H1 (cell line): ENCODE results near the gene NRN1. TPM values are rescaled to one million over a fixed set of nuclear protein-coding genes. Genes with fewer than 3 reads are reported as not detected.

ENCODE experiments used
- CTCF ChIA-PET: fragments of 300-600 bp; sonication (Branson Sonifier 250); formaldehyde crosslinking; loops from one replicate; lab custom pipeline; 2021; ENCODE audit not compliant: partially characterized antibody; lab: Charles Lee
- POLR2A ChIA-PET: fragments of 300-600 bp; sonication (Branson Sonifier 250); formaldehyde crosslinking; loops from one replicate; lab custom pipeline; 2021; ENCODE audit warnings: inconsistent platforms; ENCODE audit not compliant: partially characterized antibody; lab: Charles Lee
- DNase-seq, 2 experiments: peaks; one replicate each; pipeline versions ENCODE4 v3.0.0 to v3.0.0-alpha.2; 2010 to 2022; ENCODE audit warnings: low spot score in 2 of 2, low read depth in 1 of 2, mixed read lengths in 1 of 2
- FAIRE-seq: peaks from 2 replicates; lab custom pipeline; 2011; peaks lifted over from hg19 to GRCh38; lab: Jason Lieb, UNC
- H2AFZ ChIP-seq: 2 replicates; pipeline ENCODE4 v1.8.1; 2012; ENCODE audit warnings: low read length, inconsistent platforms
- H2AK5ac ChIP-seq: 2 replicates; pipeline ENCODE4 v1.6.1; 2013; ENCODE audit warnings: low read depth, low read length
- H2BK120ac ChIP-seq: replicated peaks from 2 replicates; pipeline ENCODE3; 2013; ENCODE audit warnings: low read depth, low read length, inconsistent platforms
- H2BK12ac ChIP-seq: 2 replicates; pipeline ENCODE4 v1.6.1; 2013; ENCODE audit warnings: low read depth, low read length
- H2BK15ac ChIP-seq: 2 replicates; pipeline ENCODE4 v1.6.1; 2013; ENCODE audit warnings: low read length
- H2BK20ac ChIP-seq: 2 replicates; pipeline ENCODE4 v1.6.1; 2013; ENCODE audit warnings: low read length
- H2BK5ac ChIP-seq: 2 replicates; pipeline ENCODE4 v1.6.1; 2013; ENCODE audit warnings: low read depth, low read length
- H3K14ac ChIP-seq: 2 replicates; pipeline ENCODE4 v1.6.1; 2013; ENCODE audit warnings: inconsistent platforms; ENCODE audit not compliant: insufficient read length
- H3K18ac ChIP-seq: 2 replicates; pipeline ENCODE4 v1.6.1; 2013; ENCODE audit warnings: low read length; ENCODE audit errors: extremely low read depth
- H3K23ac ChIP-seq: 2 replicates; pipeline ENCODE4 v1.6.1; 2013; ENCODE audit warnings: inconsistent platforms; ENCODE audit not compliant: insufficient read length
- H3K23me2 ChIP-seq: 2 replicates; pipeline ENCODE4 v1.6.1; 2013; ENCODE audit warnings: low read depth, low read length
- H3K27ac ChIP-seq: 2 replicates; pipeline ENCODE4 v1.6.1; 2011; ENCODE audit warnings: low read depth, low read length, inconsistent platforms
- H3K27me3 ChIP-seq, 4 experiments: replicated peaks in 1 of 4; 1 replicate in 1 of 4; 2 replicates in 3 of 4; pipeline versions ENCODE4 v1.6.1 to v1.8.1; 2011 to 2013; ENCODE audit warnings: low read length in 3 of 4, mild to moderate bottlenecking in 3 of 4, inconsistent platforms in 2 of 4, mixed read lengths in 2 of 4, moderate library complexity in 1 of 4; ENCODE audit not compliant: control insufficient read depth in 3 of 4, insufficient read depth in 3 of 4; ENCODE audit errors: extremely low read depth in 1 of 4
- H3K36me3 ChIP-seq, 4 experiments: 2 replicates each; pipeline versions ENCODE4 v1.6.1 to v1.8.1; 2011 to 2013; ENCODE audit warnings: mild to moderate bottlenecking in 4 of 4, low read length in 3 of 4, moderate library complexity in 2 of 4, control low read depth in 1 of 4, inconsistent platforms in 1 of 4; ENCODE audit not compliant: insufficient read depth in 4 of 4, control insufficient read depth in 2 of 4
- H3K4ac ChIP-seq: replicated peaks from 2 replicates; pipeline ENCODE3; 2013; ENCODE audit warnings: low read length, low read depth, mixed read lengths, inconsistent platforms; ENCODE audit not compliant: insufficient read length
- H3K4me1 ChIP-seq, 4 experiments: replicated peaks in 1 of 4; 1 replicate in 1 of 4; 2 replicates in 3 of 4; pipeline versions ENCODE4 v1.6.1 to v1.8.1; 2011 to 2013; ENCODE audit warnings: low read length in 3 of 4, inconsistent platforms in 2 of 4, mixed read lengths in 1 of 4; ENCODE audit not compliant: insufficient read depth in 4 of 4, control insufficient read depth in 3 of 4
- H3K4me2 ChIP-seq, 2 experiments: 2 replicates each; pipeline versions ENCODE4 v1.6.1 to v1.8.1; 2011 to 2013; ENCODE audit warnings: low read depth in 2 of 2, low read length in 2 of 2, control low read depth in 1 of 2, inconsistent platforms in 1 of 2, mild to moderate bottlenecking in 1 of 2; ENCODE audit not compliant: insufficient read depth in 1 of 2
- H3K4me3 ChIP-seq, 4 experiments: fragments of 200-600, 300-600 bp in 1 of 4; sonication (generic), shearing (Covaris generic), sonication (Bioruptor Twin) in 1 of 4; 2 replicates each; pipeline versions ENCODE4 v1.5.1 to v1.8.1; 2011 to 2016; ENCODE audit warnings: low read length in 4 of 4, low read depth in 3 of 4, control low read depth in 2 of 4, inconsistent platforms in 2 of 4, mild to moderate bottlenecking in 2 of 4, mixed read lengths in 1 of 4, moderate library complexity in 1 of 4; ENCODE audit not compliant: insufficient read depth in 2 of 4; ENCODE audit errors: extremely low read depth in 1 of 4
- H3K56ac ChIP-seq: replicated peaks from 2 replicates; pipeline ENCODE3; 2013; ENCODE audit warnings: low read depth, mild to moderate bottlenecking, mixed read lengths, low read length, inconsistent platforms; ENCODE audit not compliant: insufficient read length
- H3K79me1 ChIP-seq: 2 replicates; pipeline ENCODE4 v1.6.1; 2013; ENCODE audit warnings: low read depth, low read length, control low read depth
- H3K79me2 ChIP-seq, 2 experiments: 2 replicates each; pipeline versions ENCODE4 v1.6.1 to v1.8.1; 2012 to 2013; ENCODE audit warnings: low read length in 2 of 2, mild to moderate bottlenecking in 2 of 2, inconsistent platforms in 1 of 2; ENCODE audit not compliant: insufficient read depth in 2 of 2, control insufficient read depth in 1 of 2
- H3K9ac ChIP-seq, 4 experiments: replicated peaks in 1 of 4; 1 replicate in 1 of 4; 2 replicates in 3 of 4; pipeline versions ENCODE4 v1.6.1 to v1.8.1; 2011 to 2013; ENCODE audit warnings: low read depth in 3 of 4, low read length in 3 of 4, control low read depth in 2 of 4, mild to moderate bottlenecking in 2 of 4, moderate library complexity in 2 of 4, inconsistent platforms in 1 of 4; ENCODE audit errors: extremely low read depth in 1 of 4
- H3K9me3 ChIP-seq, 2 experiments: 2 replicates each; pipeline versions ENCODE4 v1.6.1 to v1.8.1; 2012 to 2013; ENCODE audit warnings: mild to moderate bottlenecking in 2 of 2, moderate library complexity in 2 of 2, control low read depth in 1 of 2, inconsistent platforms in 1 of 2, low read depth in 1 of 2, low read length in 1 of 2, mixed read lengths in 1 of 2; ENCODE audit not compliant: insufficient read depth in 2 of 2
- H4K20me1 ChIP-seq, 2 experiments: replicated peaks in 1 of 2; 2 replicates each; pipeline versions ENCODE3 to v1.8.1; 2011 to 2013; ENCODE audit warnings: inconsistent platforms in 2 of 2, low read length in 2 of 2, mild to moderate bottlenecking in 1 of 2; ENCODE audit not compliant: insufficient read depth in 2 of 2, control insufficient read depth in 1 of 2
- H4K5ac ChIP-seq: 2 replicates; pipeline ENCODE4 v1.6.1; 2013; ENCODE audit warnings: low read length, low read depth, mixed read lengths, inconsistent platforms; ENCODE audit not compliant: insufficient read length
- H4K8ac ChIP-seq: 2 replicates; pipeline ENCODE4 v1.8.0; 2013; ENCODE audit warnings: mild to moderate bottlenecking, moderate library complexity, low read length, inconsistent platforms; ENCODE audit not compliant: insufficient read depth; ENCODE audit errors: extremely low read depth
- H4K91ac ChIP-seq: replicated peaks from 2 replicates; pipeline ENCODE3; 2013; ENCODE audit warnings: low read length, mixed read lengths, inconsistent platforms; ENCODE audit not compliant: insufficient read length
- BACH1 ChIP-seq: IDR thresholded peaks from 2 replicates; pipeline ENCODE4 v1.6.1; 2012; ENCODE audit warnings: low read length, improper control_type of control experiment
- CBX8 ChIP-seq: fragments of 300-800, 300-1000 bp; sonication (generic); IDR thresholded peaks from 2 replicates; pipeline ENCODE4 v1.7.1; 2016; ENCODE audit warnings: low read depth, low read length, borderline replicate concordance
- EZH2 ChIP-seq: fragments of 200-600 bp; sonication (generic); IDR thresholded peaks from 2 replicates; pipeline ENCODE4 v1.7.1; 2012; ENCODE audit warnings: low read depth, mild to moderate bottlenecking, moderate library complexity, low read length, inconsistent platforms; ENCODE audit not compliant: severe bottlenecking
- WGBS, 2 experiments: shearing (Covaris generic) in 1 of 2; methylation state at CpG; one replicate each; pipeline versions ENCODE4 v1.1.6 to v1.1.7; 2013 to 2015; ENCODE audit warnings: low lambda C conversion rate in 2 of 2, mixed read lengths in 2 of 2, inconsistent platforms in 1 of 2, low coverage in 1 of 2, missing lambda C conversion rate in 1 of 2; ENCODE audit not compliant: insufficient replicate concordance in 2 of 2, insufficient coverage in 1 of 2, insufficient read length in 1 of 2; ENCODE audit errors: extremely low coverage in 1 of 2, missing lambda C conversion rate in 1 of 2; 5-methylcytosine and 5-hydroxymethylcytosine counted together
- polyA plus RNA-seq, 7 experiments: library from polyadenylated mRNA; depleted of rRNA in 3 of 7; stranded (reverse) in 5 of 7; unstranded in 2 of 7; fragments of >200 nt in 5 of 7; fragments of 200-250 nt in 2 of 7; gene quantifications; 1 replicate in 5 of 7; 2 replicates in 1 of 7; 4 replicates in 1 of 7; pipeline versions ENCODE4 v1.2.1 to v1.2.3, GENCODE V29; 2011 to 2013; ENCODE audit warnings: missing spikeins in 2 of 7, mixed read lengths in 2 of 7
- total RNA-seq: library from RNA; stranded (reverse); fragmentation: NEBNext Ultra II Directional; extraction: Animal tissue kit (Norgen Biotek cat#: 25700); gene quantifications from 2 replicates; pipeline ENCODE4 v1.2.1, GENCODE V29; 2021

The NRN1 gene
- total and polyA plus RNA-seq, 2 of the 8 experiments (the other 6 are each of a cell fraction or from before 2014, with no cell fraction given) = 0.06 to 0.26 TPM

- H2BK120ac ChIP-seq = no peak overlapping the region
- H3K27ac ChIP-seq = no peak overlapping the region
- H3K36me3 ChIP-seq = no peaks in the 10 kb centered on the region
- no peak overlapping the region for H2BK12ac ChIP-seq
- no peaks in the 10 kb centered on the region for H3K79me1 ChIP-seq
- H3K9me3 ChIP-seq = no peaks in the 10 kb centered on the region
- H4K5ac ChIP-seq = no peak overlapping the region
- H3K14ac ChIP-seq = no peak overlapping the region
- no peak overlapping the region for H4K91ac ChIP-seq
- no peak overlapping the region for H2AFZ ChIP-seq
- H2BK20ac ChIP-seq = no peak overlapping the region
- H4K20me1 ChIP-seq = no peaks in the 10 kb centered on the region
- no peak overlapping the region for H3K18ac ChIP-seq
- FAIRE-seq (no peak), DNase-seq (no peak)
- 93% methylated on average over 3 of the region's 3 CpGs; no CpG with 5 or more reads in 1 of the 2 experiments for WGBS, 2 experiments
- H2BK5ac ChIP-seq = no peak overlapping the region
- no peak overlapping the region for H3K4me2 ChIP-seq
- H3K56ac ChIP-seq = no peak overlapping the region
- H4K8ac ChIP-seq = no peak overlapping the region
- H3K4me3 ChIP-seq = no peak overlapping the region
- no peaks in the 10 kb centered on the region for H3K23me2 ChIP-seq
- H3K9ac ChIP-seq = no peak overlapping the region
- ChIA-PET CTCF (no interaction called here), POLR2A (no interaction called here)
- no peaks in the 10 kb centered on the region for H3K79me2 ChIP-seq
- H3K27me3 ChIP-seq = no peaks in the 10 kb centered on the region
- H2AK5ac ChIP-seq = no peak overlapping the region
- no peak overlapping the region for H3K23ac ChIP-seq
- no peaks in the 10 kb centered on the region for H3K4me1 ChIP-seq
- no peak for TF ChIP-seq BACH1
- TF ChIP-seq CBX8 = no peak
- no peak for TF ChIP-seq EZH2
- no peak overlapping the region for H3K4ac ChIP-seq
- no peak overlapping the region for H2BK15ac ChIP-seq
Observed at GRCh38 chr6:6052216-6052615, 45.5 kb upstream of the NRN1 start.
